ENCODE results near the gene NAGPA.

- TF ChIP-seq CTCF (IDR thresholded peaks at IDR 0.05) (no peak), POLR2A (IDR thresholded peaks at IDR 0.05) (no peak)
Observed at GRCh38 chr16:5073279-5073629, 39.5 kb upstream of the NAGPA start.

All from lower leg skin (tissue), 3 donors.